SK-N-SH (cell line): Measurements from ENCODE around the gene HBZ. TPM values are rescaled to one million over a fixed set of nuclear protein-coding genes. Genes with fewer than 3 reads are reported as not detected.

Experiments
- CTCF ChIA-PET: fragments of 300-600, 350-600 bp; formaldehyde crosslinking; extraction: SDS; loops from one replicate; lab custom pipeline; 2021; lab: Yijun Ruan, JAX
- POLR2A ChIA-PET: fragments of 350-600 bp; sonication (Branson Sonifier 250); formaldehyde crosslinking; extraction: SDS; loops from one replicate; lab custom pipeline; 2020; ENCODE audit warnings: antibody characterized with exemption, inconsistent platforms; lab: Yijun Ruan, JAX
- DNase-seq: peaks from one replicate; pipeline ENCODE4 v3.0.0; 2012
- H2AFZ ChIP-seq: fragments of 200-600 bp; sonication (generic); 2 replicates; pipeline ENCODE4 v1.8.1; 2016; ENCODE audit warnings: antibody characterized with exemption, mild to moderate bottlenecking, low read depth
- H3F3A ChIP-seq: fragments of 200-600 bp; sonication (generic); replicated peaks from 2 replicates; pipeline ENCODE3; 2016; ENCODE audit warnings: antibody characterized with exemption, mild to moderate bottlenecking; ENCODE audit not compliant: insufficient read depth
- H3K27ac ChIP-seq, 2 experiments: fragments of 200-500 bp in 1 of 2; fragments of 200-600 bp in 1 of 2; sonication (Bioruptor generic) in 1 of 2; sonication (generic), shearing (Covaris generic) in 1 of 2; 2 replicates each; pipeline versions ENCODE4 v1.5.1 to v1.6.1; 2014 to 2016; ENCODE audit warnings: low read depth in 2 of 2, inconsistent platforms in 1 of 2, low read length in 1 of 2, mild to moderate bottlenecking in 1 of 2, mixed read lengths in 1 of 2
- H3K27me3 ChIP-seq: fragments of 200-600 bp; sonication (generic), shearing (Covaris generic); 2 replicates; pipeline ENCODE4 v1.6.1; 2016; ENCODE audit warnings: mixed run types; ENCODE audit not compliant: insufficient read depth
- H3K36me3 ChIP-seq, 2 experiments: fragments of 200-500 bp in 1 of 2; fragments of 200-600 bp in 1 of 2; sonication (Bioruptor generic) in 1 of 2; sonication (generic) in 1 of 2; replicated peaks in 1 of 2; 2 replicates each; pipeline versions ENCODE3 to v1.5.1; 2014 to 2016; ENCODE audit warnings: low read length in 1 of 2, mild to moderate bottlenecking in 1 of 2; ENCODE audit not compliant: insufficient read depth in 2 of 2, control insufficient read depth in 1 of 2
- H3K4me1 ChIP-seq, 2 experiments: fragments of 200-500 bp in 1 of 2; fragments of 200-600 bp in 1 of 2; sonication (Bioruptor generic) in 1 of 2; sonication (generic), shearing (Covaris generic) in 1 of 2; 2 replicates each; pipeline versions ENCODE4 v1.5.1 to v1.6.1; 2014 to 2016; ENCODE audit warnings: low read depth in 1 of 2, low read length in 1 of 2, mixed run types in 1 of 2; ENCODE audit not compliant: insufficient read depth in 2 of 2, control insufficient read depth in 1 of 2
- H3K4me2 ChIP-seq: fragments of 200-600 bp; sonication (generic), shearing (Covaris generic); 2 replicates; pipeline ENCODE4 v1.6.1; 2017; ENCODE audit warnings: mixed run types
- H3K4me3 ChIP-seq, 2 experiments: fragments of 200-500 bp in 1 of 2; fragments of 200-600 bp in 1 of 2; sonication (Bioruptor generic) in 1 of 2; sonication (generic), shearing (Covaris generic) in 1 of 2; 2 replicates each; pipeline versions ENCODE4 v1.5.1 to v1.8.1; 2014 to 2016; ENCODE audit warnings: low read depth in 2 of 2, inconsistent platforms in 1 of 2, low read length in 1 of 2, mild to moderate bottlenecking in 1 of 2, mixed read lengths in 1 of 2, moderate library complexity in 1 of 2
- H3K79me2 ChIP-seq: fragments of 200-600 bp; sonication (generic); 2 replicates; pipeline ENCODE4 v1.8.1; 2017; ENCODE audit warnings: mild to moderate bottlenecking; ENCODE audit not compliant: insufficient read depth
- H3K9ac ChIP-seq: fragments of 200-600 bp; sonication (generic); 2 replicates; pipeline ENCODE4 v1.6.1; 2017; ENCODE audit warnings: mixed run types
- H3K9me2 ChIP-seq: fragments of 200-600 bp; sonication (generic); 2 replicates; pipeline ENCODE4 v1.6.1; 2017; ENCODE audit warnings: mixed run types
- H3K9me3 ChIP-seq: fragments of 200-600 bp; sonication (generic); 2 replicates; pipeline ENCODE4 v1.6.1; 2017; ENCODE audit warnings: mixed run types, mild to moderate bottlenecking, moderate library complexity
- H4K20me1 ChIP-seq: fragments of 200-600 bp; sonication (generic); 2 replicates; pipeline ENCODE4 v1.6.1; 2017; ENCODE audit warnings: mild to moderate bottlenecking, mixed run types; ENCODE audit not compliant: insufficient read depth
- FOSL2 ChIP-seq: IDR thresholded peaks from 2 replicates; pipeline ENCODE4 v1.4.0; 2012; ENCODE audit warnings: low read depth, mild to moderate bottlenecking, moderate library complexity, borderline replicate concordance
- FOXJ3 ChIP-seq: sonication (generic); formaldehyde crosslinking; IDR thresholded peaks from 2 replicates; pipeline ENCODE4 v1.5.1; 2020; ENCODE audit warnings: mild to moderate bottlenecking, missing genetic modification reagents
- FOXM1 ChIP-seq: IDR thresholded peaks from 2 replicates; pipeline ENCODE4 v1.4.0; 2012; ENCODE audit warnings: low read depth, mild to moderate bottlenecking
- GABPA ChIP-seq: IDR thresholded peaks from 2 replicates; pipeline ENCODE4 v1.4.0; 2012; ENCODE audit warnings: low read depth, mild to moderate bottlenecking
- GATA2 ChIP-seq: sonication (generic); formaldehyde crosslinking; IDR thresholded peaks from 2 replicates; pipeline ENCODE4 v1.5.0; 2020; ENCODE audit warnings: mild to moderate bottlenecking, missing genetic modification reagents
- JUND ChIP-seq: IDR thresholded peaks from 2 replicates; pipeline ENCODE4 v1.4.0; 2012
- NFIC ChIP-seq: IDR thresholded peaks from 2 replicates; pipeline ENCODE4 v1.4.0; 2012; ENCODE audit warnings: borderline replicate concordance
- POLR2AphosphoS5 ChIP-seq: IDR thresholded peaks from 2 replicates; pipeline ENCODE4 v1.6.1; 2012; ENCODE audit warnings: low read depth, low read length
- RAD21 ChIP-seq: IDR thresholded peaks from 2 replicates; pipeline ENCODE4 v1.6.1; 2012; ENCODE audit warnings: mild to moderate bottlenecking, low read length
- RCOR1 ChIP-seq: fragments of 150-350 bp; IDR thresholded peaks from 2 replicates; pipeline ENCODE4 v1.6.1; 2017; ENCODE audit warnings: antibody characterized with exemption, low read length
- SIN3A ChIP-seq: IDR thresholded peaks from 2 replicates; pipeline ENCODE4 v1.6.1; 2012; ENCODE audit warnings: low read depth, mild to moderate bottlenecking, low read length, moderate library complexity, borderline replicate concordance
- SMC3 ChIP-seq: IDR thresholded peaks from 2 replicates; pipeline ENCODE4 v1.6.1; 2012; ENCODE audit warnings: low read depth, low read length, improper control_type of control experiment
- TAF1 ChIP-seq: IDR thresholded peaks from 2 replicates; pipeline ENCODE4 v1.6.1; 2012; ENCODE audit warnings: low read depth, mild to moderate bottlenecking, low read length, moderate library complexity, borderline replicate concordance
- TCF12 ChIP-seq: IDR thresholded peaks from 2 replicates; pipeline ENCODE4 v1.4.0; 2012
- TEAD4 ChIP-seq: IDR thresholded peaks from 2 replicates; pipeline ENCODE4 v1.4.0; 2012; ENCODE audit warnings: mild to moderate bottlenecking, borderline replicate concordance; ENCODE audit not compliant: insufficient read depth
- WGBS: methylation state at CpG from one replicate; pipeline ENCODE4 v1.1.6; 2017; ENCODE audit warnings: low lambda C conversion rate; 5-methylcytosine and 5-hydroxymethylcytosine counted together
- polyA plus RNA-seq, 3 experiments: library from polyadenylated mRNA; depleted of rRNA; stranded (reverse); fragments of >200 nt; gene quantifications; 2 replicates each; pipeline ENCODE4 v1.2.3, GENCODE V29; 2012
- TF ChIP-seq, protein P1 (sequence below): fragments of 150-350 bp; IDR thresholded peaks from 2 replicates; pipeline ENCODE4 v1.6.1; 2016; ENCODE audit warnings: mild to moderate bottlenecking, low read depth, low read length
- TF ChIP-seq, protein P2 (sequence below): IDR thresholded peaks from 2 replicates; pipeline ENCODE4 v1.4.0; 2012; ENCODE audit warnings: low read depth, borderline replicate concordance
- TF ChIP-seq, protein P3 (sequence below): IDR thresholded peaks from 2 replicates; pipeline ENCODE4; 2012
- TF ChIP-seq, protein P4 (sequence below): IDR thresholded peaks from 2 replicates; pipeline ENCODE4 v1.6.1; 2012; ENCODE audit warnings: mild to moderate bottlenecking, low read depth, low read length, moderate library complexity
- TF ChIP-seq, protein P5 (sequence below): fragments of 200-600 bp; sonication (generic); IDR thresholded peaks from 2 replicates; pipeline ENCODE4 v1.6.1; 2017; ENCODE audit warnings: antibody characterized with exemption, mild to moderate bottlenecking, moderate library complexity

Gene HBZ
- polyA plus RNA-seq, 1 of the 3 experiments (the other 2 are of a cell fraction), result not detected

DNA sequence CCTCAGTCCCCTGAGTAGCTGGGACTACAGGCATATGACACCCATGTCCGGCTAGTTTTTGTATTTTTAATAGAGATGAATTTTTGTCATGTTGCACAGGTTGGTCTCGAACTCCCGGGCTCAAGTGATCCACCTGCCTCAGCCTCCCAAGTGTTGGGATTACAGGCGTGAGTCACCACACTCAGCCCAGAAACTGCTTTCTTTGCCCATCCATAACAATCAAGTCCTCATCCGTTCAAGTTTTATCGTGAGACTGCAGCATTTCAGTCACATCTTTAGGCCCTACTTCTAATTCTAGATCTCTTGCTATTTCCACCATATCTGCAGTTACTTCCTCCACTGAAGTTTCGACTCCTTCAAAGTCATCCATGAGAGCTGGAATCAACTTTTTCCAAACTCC, 20.3 kb upstream of the HBZ start:
- TF ChIP-seq, protein P1, sequence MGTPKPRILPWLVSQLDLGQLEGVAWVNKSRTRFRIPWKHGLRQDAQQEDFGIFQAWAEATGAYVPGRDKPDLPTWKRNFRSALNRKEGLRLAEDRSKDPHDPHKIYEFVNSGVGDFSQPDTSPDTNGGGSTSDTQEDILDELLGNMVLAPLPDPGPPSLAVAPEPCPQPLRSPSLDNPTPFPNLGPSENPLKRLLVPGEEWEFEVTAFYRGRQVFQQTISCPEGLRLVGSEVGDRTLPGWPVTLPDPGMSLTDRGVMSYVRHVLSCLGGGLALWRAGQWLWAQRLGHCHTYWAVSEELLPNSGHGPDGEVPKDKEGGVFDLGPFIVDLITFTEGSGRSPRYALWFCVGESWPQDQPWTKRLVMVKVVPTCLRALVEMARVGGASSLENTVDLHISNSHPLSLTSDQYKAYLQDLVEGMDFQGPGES, result no peak
- no peak for TF ChIP-seq TCF12
- no peak for TF ChIP-seq POLR2AphosphoS5
- TF ChIP-seq SMC3, result no peak
- TF ChIP-seq JUND, result no peak
- TF ChIP-seq SIN3A, result no peak
- TF ChIP-seq, protein P2, sequence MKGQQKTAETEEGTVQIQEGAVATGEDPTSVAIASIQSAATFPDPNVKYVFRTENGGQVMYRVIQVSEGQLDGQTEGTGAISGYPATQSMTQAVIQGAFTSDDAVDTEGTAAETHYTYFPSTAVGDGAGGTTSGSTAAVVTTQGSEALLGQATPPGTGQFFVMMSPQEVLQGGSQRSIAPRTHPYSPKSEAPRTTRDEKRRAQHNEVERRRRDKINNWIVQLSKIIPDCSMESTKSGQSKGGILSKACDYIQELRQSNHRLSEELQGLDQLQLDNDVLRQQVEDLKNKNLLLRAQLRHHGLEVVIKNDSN, result no peak
- TF ChIP-seq, protein P3, sequence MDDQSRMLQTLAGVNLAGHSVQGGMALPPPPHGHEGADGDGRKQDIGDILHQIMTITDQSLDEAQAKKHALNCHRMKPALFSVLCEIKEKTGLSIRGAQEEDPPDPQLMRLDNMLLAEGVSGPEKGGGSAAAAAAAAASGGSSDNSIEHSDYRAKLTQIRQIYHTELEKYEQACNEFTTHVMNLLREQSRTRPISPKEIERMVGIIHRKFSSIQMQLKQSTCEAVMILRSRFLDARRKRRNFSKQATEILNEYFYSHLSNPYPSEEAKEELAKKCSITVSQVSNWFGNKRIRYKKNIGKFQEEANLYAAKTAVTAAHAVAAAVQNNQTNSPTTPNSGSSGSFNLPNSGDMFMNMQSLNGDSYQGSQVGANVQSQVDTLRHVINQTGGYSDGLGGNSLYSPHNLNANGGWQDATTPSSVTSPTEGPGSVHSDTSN, result no peak
- TF ChIP-seq FOSL2, result no peak
- no peak for TF ChIP-seq GABPA
- TF ChIP-seq, protein P4, sequence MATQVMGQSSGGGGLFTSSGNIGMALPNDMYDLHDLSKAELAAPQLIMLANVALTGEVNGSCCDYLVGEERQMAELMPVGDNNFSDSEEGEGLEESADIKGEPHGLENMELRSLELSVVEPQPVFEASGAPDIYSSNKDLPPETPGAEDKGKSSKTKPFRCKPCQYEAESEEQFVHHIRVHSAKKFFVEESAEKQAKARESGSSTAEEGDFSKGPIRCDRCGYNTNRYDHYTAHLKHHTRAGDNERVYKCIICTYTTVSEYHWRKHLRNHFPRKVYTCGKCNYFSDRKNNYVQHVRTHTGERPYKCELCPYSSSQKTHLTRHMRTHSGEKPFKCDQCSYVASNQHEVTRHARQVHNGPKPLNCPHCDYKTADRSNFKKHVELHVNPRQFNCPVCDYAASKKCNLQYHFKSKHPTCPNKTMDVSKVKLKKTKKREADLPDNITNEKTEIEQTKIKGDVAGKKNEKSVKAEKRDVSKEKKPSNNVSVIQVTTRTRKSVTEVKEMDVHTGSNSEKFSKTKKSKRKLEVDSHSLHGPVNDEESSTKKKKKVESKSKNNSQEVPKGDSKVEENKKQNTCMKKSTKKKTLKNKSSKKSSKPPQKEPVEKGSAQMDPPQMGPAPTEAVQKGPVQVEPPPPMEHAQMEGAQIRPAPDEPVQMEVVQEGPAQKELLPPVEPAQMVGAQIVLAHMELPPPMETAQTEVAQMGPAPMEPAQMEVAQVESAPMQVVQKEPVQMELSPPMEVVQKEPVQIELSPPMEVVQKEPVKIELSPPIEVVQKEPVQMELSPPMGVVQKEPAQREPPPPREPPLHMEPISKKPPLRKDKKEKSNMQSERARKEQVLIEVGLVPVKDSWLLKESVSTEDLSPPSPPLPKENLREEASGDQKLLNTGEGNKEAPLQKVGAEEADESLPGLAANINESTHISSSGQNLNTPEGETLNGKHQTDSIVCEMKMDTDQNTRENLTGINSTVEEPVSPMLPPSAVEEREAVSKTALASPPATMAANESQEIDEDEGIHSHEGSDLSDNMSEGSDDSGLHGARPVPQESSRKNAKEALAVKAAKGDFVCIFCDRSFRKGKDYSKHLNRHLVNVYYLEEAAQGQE, result no peak
- TF ChIP-seq TEAD4, result no peak
- TF ChIP-seq RAD21, result no peak
- TF ChIP-seq NFIC, result no peak
- TF ChIP-seq GATA2 (CRISPR knock-in tag), result no peak
- TF ChIP-seq FOXJ3 (CRISPR knock-in tag), result no peak
- no peak for TF ChIP-seq TAF1
- TF ChIP-seq RCOR1, result no peak
- TF ChIP-seq, protein P5, sequence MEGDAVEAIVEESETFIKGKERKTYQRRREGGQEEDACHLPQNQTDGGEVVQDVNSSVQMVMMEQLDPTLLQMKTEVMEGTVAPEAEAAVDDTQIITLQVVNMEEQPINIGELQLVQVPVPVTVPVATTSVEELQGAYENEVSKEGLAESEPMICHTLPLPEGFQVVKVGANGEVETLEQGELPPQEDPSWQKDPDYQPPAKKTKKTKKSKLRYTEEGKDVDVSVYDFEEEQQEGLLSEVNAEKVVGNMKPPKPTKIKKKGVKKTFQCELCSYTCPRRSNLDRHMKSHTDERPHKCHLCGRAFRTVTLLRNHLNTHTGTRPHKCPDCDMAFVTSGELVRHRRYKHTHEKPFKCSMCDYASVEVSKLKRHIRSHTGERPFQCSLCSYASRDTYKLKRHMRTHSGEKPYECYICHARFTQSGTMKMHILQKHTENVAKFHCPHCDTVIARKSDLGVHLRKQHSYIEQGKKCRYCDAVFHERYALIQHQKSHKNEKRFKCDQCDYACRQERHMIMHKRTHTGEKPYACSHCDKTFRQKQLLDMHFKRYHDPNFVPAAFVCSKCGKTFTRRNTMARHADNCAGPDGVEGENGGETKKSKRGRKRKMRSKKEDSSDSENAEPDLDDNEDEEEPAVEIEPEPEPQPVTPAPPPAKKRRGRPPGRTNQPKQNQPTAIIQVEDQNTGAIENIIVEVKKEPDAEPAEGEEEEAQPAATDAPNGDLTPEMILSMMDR, result no peak
- TF ChIP-seq FOXM1, result no peak
- ChIA-PET POLR2A (interaction anchor here (0.6 kb wide), 1 partner anchor 46 kb away, joined by 5 read pairs; no protein-coding TSS in a partner anchor), CTCF (interaction anchor here (1.1 to 5.8 kb wide), 4 partner anchors 14 to 48 kb away, joined by 3 to 31 read pairs (median 18); partner anchors contain the start of gene HBQ1)
- H3K36me3 ChIP-seq, result peaks cover 0 to 4% of the 10 kb centered on the region in 2 experiments
- no peaks in the 10 kb centered on the region for H4K20me1 ChIP-seq
- no peak for DNase-seq
- peaks cover 9% of the 10 kb centered on the region for H3F3A ChIP-seq
- no peaks in the 10 kb centered on the region for H3K9me2 ChIP-seq
- H3K4me2 ChIP-seq, result no peak overlapping the region
- no peak overlapping the region for H3K9ac ChIP-seq
- H3K4me1 ChIP-seq, result peaks cover under 1 to 4% of the 10 kb centered on the region in 2 experiments; a peak in 1 of 4 replicates
- H3K9me3 ChIP-seq, result no peaks in the 10 kb centered on the region
- no peak overlapping the region for H3K4me3 ChIP-seq
- no peaks in the 10 kb centered on the region for H3K27me3 ChIP-seq
- 93% methylated on average over 7 of the region's 7 CpGs for WGBS
- no peak overlapping the region for H3K27ac ChIP-seq
- no peak overlapping the region for H2AFZ ChIP-seq
- H3K79me2 ChIP-seq, result peaks cover 66% of the 10 kb centered on the region
